ENCODE data around the gene GTF3C5.
"Not testable (repeated sequence)": the region's sequence is repeated elsewhere in the genome, so short reads cannot be mapped to it uniquely, and the experiment has no call there.

GTF3C5 gene

GRCh38 chr9:133070985-133071384 is 40.2 kb downstream of the GTF3C5 start:
- not testable (repeated sequence) for DNase-seq (ENCODE audit: low read depth)

- DNase-seq (ENCODE audit: low read depth) = no peak
Measured at GRCh38 chr9:133071484-133072150, 40.8 kb downstream of the GTF3C5 start.

- not testable (repeated sequence) for DNase-seq (ENCODE audit: low read depth)
Measured at GRCh38 chr9:133072210-133072609, 41.4 kb downstream of the GTF3C5 start.

- DNase-seq (ENCODE audit: low read depth) = no peak
Measured at GRCh38 chr9:133073086-133074014, 42.6 kb downstream of the GTF3C5 start.

- DNase-seq (ENCODE audit: low read depth) = no peak
Measured at GRCh38 chr9:133074111-133074651, 43.4 kb downstream of the GTF3C5 start.

GRCh38 chr9:133075925-133076630 is 45.3 kb downstream of the GTF3C5 start:
- no peak for DNase-seq (ENCODE audit: low read depth)

- DNase-seq (ENCODE audit: low read depth) = no peak
Measured at GRCh38 chr9:133076691-133077090, 45.9 kb downstream of the GTF3C5 start.

GRCh38 chr9:133078486-133078885 is 47.7 kb downstream of the GTF3C5 start:
- DNase-seq (ENCODE audit: low read depth) = no peak

- DNase-seq (ENCODE audit: low read depth) = no peak
Measured at GRCh38 chr9:133080161-133080560, 49.4 kb downstream of the GTF3C5 start.

- DNase-seq (ENCODE audit: low read depth) = not testable (repeated sequence)
Measured at GRCh38 chr9:133080786-133081779, 50.3 kb downstream of the GTF3C5 start.

- not testable (repeated sequence) for DNase-seq (ENCODE audit: low read depth)
Measured at GRCh38 chr9:133081957-133082644, 51.3 kb downstream of the GTF3C5 start.

GRCh38 chr9:133083688-133084087 is 52.9 kb downstream of the GTF3C5 start:
- DNase-seq (ENCODE audit: low read depth) = not testable (repeated sequence)

- DNase-seq (ENCODE audit: low read depth) = not testable (repeated sequence)
Measured at GRCh38 chr9:133086212-133086860, 55.5 kb downstream of the GTF3C5 start.

GRCh38 chr9:133086894-133087293 is 56.1 kb downstream of the GTF3C5 start:
- DNase-seq (ENCODE audit: low read depth) = no peak

GRCh38 chr9:133087429-133088145 is 56.8 kb downstream of the GTF3C5 start:
- no peak for DNase-seq (ENCODE audit: low read depth)

- DNase-seq (ENCODE audit: low read depth) = no peak
Measured at GRCh38 chr9:133088146-133088750, 57.5 kb downstream of the GTF3C5 start.

GRCh38 chr9:133088756-133089155 is 58.0 kb downstream of the GTF3C5 start:
- no peak for DNase-seq (ENCODE audit: low read depth)

GRCh38 chr9:133089271-133089671 is 58.5 kb downstream of the GTF3C5 start:
- no peak for DNase-seq (ENCODE audit: low read depth)

- DNase-seq (ENCODE audit: low read depth) = no peak
Measured at GRCh38 chr9:133090187-133090586, 59.4 kb downstream of the GTF3C5 start.
